Measurements from ENCODE around the gene SUDS3. TPM values are rescaled to one million over a fixed set of nuclear protein-coding genes. Genes with fewer than 3 reads are reported as not detected.

The SUDS3 gene
- total RNA-seq, 1 experiment from 2014 or later: 50.5 TPM

- no peaks in the 10 kb centered on the region for H3K79me2 ChIP-seq (ENCODE audit: insufficient read depth, low read length)
- TF ChIP-seq, protein P1, sequence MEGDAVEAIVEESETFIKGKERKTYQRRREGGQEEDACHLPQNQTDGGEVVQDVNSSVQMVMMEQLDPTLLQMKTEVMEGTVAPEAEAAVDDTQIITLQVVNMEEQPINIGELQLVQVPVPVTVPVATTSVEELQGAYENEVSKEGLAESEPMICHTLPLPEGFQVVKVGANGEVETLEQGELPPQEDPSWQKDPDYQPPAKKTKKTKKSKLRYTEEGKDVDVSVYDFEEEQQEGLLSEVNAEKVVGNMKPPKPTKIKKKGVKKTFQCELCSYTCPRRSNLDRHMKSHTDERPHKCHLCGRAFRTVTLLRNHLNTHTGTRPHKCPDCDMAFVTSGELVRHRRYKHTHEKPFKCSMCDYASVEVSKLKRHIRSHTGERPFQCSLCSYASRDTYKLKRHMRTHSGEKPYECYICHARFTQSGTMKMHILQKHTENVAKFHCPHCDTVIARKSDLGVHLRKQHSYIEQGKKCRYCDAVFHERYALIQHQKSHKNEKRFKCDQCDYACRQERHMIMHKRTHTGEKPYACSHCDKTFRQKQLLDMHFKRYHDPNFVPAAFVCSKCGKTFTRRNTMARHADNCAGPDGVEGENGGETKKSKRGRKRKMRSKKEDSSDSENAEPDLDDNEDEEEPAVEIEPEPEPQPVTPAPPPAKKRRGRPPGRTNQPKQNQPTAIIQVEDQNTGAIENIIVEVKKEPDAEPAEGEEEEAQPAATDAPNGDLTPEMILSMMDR (conservative IDR thresholded peaks at IDR 0.05): no peak
- H2BK5ac ChIP-seq (ENCODE audit: insufficient read length, low read length): no peak overlapping the region
- no peak overlapping the region for H4K91ac ChIP-seq (ENCODE audit: insufficient read length, low read depth, low read length)
- H4K8ac ChIP-seq (replicated peaks; ENCODE audit: insufficient read length, low read depth, low read length): no peak overlapping the region
- no peaks in the 10 kb centered on the region for H3K79me1 ChIP-seq (ENCODE audit: insufficient read depth, low read depth, low read length, poor library complexity, severe bottlenecking)
- H3K36me3 Mint-ChIP-seq (ENCODE audit: insufficient read depth in 1 of 3, low read depth in 3 of 3): peaks cover 0 to 2% (median 0%) of the 10 kb centered on the region in 3 experiments; a peak in 3 of 7 replicates
- no CpG with 5 or more reads among the region's 6 CpGs for WGBS (ENCODE audit: extremely low coverage, insufficient read length, low lambda C conversion rate)
- no peak overlapping the region for H2AFZ ChIP-seq (ENCODE audit: low read length)
- H4K20me1 ChIP-seq (ENCODE audit: control insufficient read depth, insufficient read depth, insufficient read length): no peaks in the 10 kb centered on the region
- no peak overlapping the region for H3K23ac ChIP-seq (ENCODE audit: insufficient read length, low read depth, low read length)
- no peak overlapping the region for H2AK5ac ChIP-seq (ENCODE audit: insufficient read length, low read length)
- no peak for DNase-seq
- H3K18ac ChIP-seq (ENCODE audit: insufficient read length, low read depth, low read length): no peak overlapping the region
- no peak overlapping the region for H3K9ac ChIP-seq (ENCODE audit: extremely low read depth, insufficient read length, low read length)
- H2BK120ac ChIP-seq (ENCODE audit: low read depth, low read length, poor library complexity, severe bottlenecking): no peak overlapping the region
- H3K14ac ChIP-seq (ENCODE audit: insufficient read depth, low read length): no peak overlapping the region
- H3K23me2 ChIP-seq (ENCODE audit: insufficient read length, low read depth, low read length, poor library complexity, severe bottlenecking): no peaks in the 10 kb centered on the region
- no peaks in the 10 kb centered on the region; the same call in 1 of the 2 replicates for H3K4me1 ChIP-seq (ENCODE audit: insufficient read depth, low read length)
- H3K9me3 ChIP-seq (ENCODE audit: control insufficient read depth, low read depth, low read length): no peaks in the 10 kb centered on the region
- no peak overlapping the region for H3K4me3 Mint-ChIP-seq
- H3K4me2 ChIP-seq (ENCODE audit: insufficient read depth, insufficient read length, low read length): no peak overlapping the region
- H2BK15ac ChIP-seq (ENCODE audit: low read depth, low read length): no peak overlapping the region
- no peak overlapping the region for H3T11ph ChIP-seq (ENCODE audit: low read length)
- H3K4me1 Mint-ChIP-seq: no peaks in the 10 kb centered on the region
- H2BK12ac ChIP-seq (ENCODE audit: insufficient read length, low read depth, low read length): no peak overlapping the region
- H3K27me3 ChIP-seq (ENCODE audit: insufficient read depth, low read length): no peaks in the 10 kb centered on the region
- no peak overlapping the region for H4K5ac ChIP-seq (ENCODE audit: insufficient read length, low read depth, low read length)
- no peak overlapping the region for H2BK20ac ChIP-seq (ENCODE audit: low read depth, low read length, poor library complexity, severe bottlenecking)
- H3K27me3 Mint-ChIP-seq (ENCODE audit: low read depth): 0 out of 2 replicates have a peak, but pooled peaks cover 1% of the 10 kb centered on the region
- H3K4ac ChIP-seq (ENCODE audit: low read depth, low read length): no peak overlapping the region
- no peak overlapping the region for H3K56ac ChIP-seq (ENCODE audit: insufficient read length, low read depth, low read length)
- peaks cover 3 to 10% of the 10 kb centered on the region in 2 experiments; a peak in 4 of 5 replicates for H3K9me3 Mint-ChIP-seq
- no peak overlapping the region for H3K27ac ChIP-seq (ENCODE audit: insufficient read length, low read depth, low read length)
- no peak overlapping the region for H3K27ac Mint-ChIP-seq
Observed at GRCh38 chr12:118350908-118351559, 25.3 kb upstream of the SUDS3 start.
